BJ (cell line): ENCODE data around the gene HS3ST1. TPM values are rescaled to one million over a fixed set of nuclear protein-coding genes. Genes with fewer than 3 reads are reported as not detected.

ENCODE experiments used
- CTCF ChIA-PET: fragments of 350-600 bp; formaldehyde crosslinking; extraction: SDS; loops from one replicate; lab custom pipeline; 2021; ENCODE audit warnings: antibody characterized with exemption, inconsistent platforms; lab: Yijun Ruan, JAX
- POLR2A ChIA-PET: fragments of 300-600 bp; sonication (Branson Sonifier 250); formaldehyde crosslinking; extraction: SDS; loops from one replicate; lab custom pipeline; 2021; ENCODE audit warnings: antibody characterized with exemption; lab: Charles Lee
- DNase-seq: peaks from one replicate; pipeline ENCODE4 v3.0.0-alpha.2; 2011; ENCODE audit warnings: low read depth
- H3K27me3 ChIP-seq: 2 replicates; pipeline ENCODE4 v1.6.0; 2011; ENCODE audit warnings: low read length; ENCODE audit not compliant: control insufficient read depth, insufficient read depth
- H3K36me3 ChIP-seq: 2 replicates; pipeline ENCODE4 v1.5.1; 2011; ENCODE audit warnings: low read length; ENCODE audit not compliant: control insufficient read depth, insufficient read depth
- H3K4me3 ChIP-seq: 2 replicates; pipeline ENCODE4 v1.5.1; 2011; ENCODE audit warnings: low read depth, mild to moderate bottlenecking, control low read depth, low read length
- polyA plus RNA-seq: library from polyadenylated mRNA; depleted of rRNA; stranded (reverse); fragments of >200 nt; gene quantifications from 2 replicates; pipeline ENCODE4 v1.2.3, GENCODE V29; 2011
- TF ChIP-seq, protein P1 (sequence below): IDR thresholded peaks from 2 replicates; pipeline ENCODE4 v1.5.1; 2011; ENCODE audit warnings: low read depth, mild to moderate bottlenecking, control low read depth, inconsistent platforms, low read length, moderate library complexity; ENCODE audit not compliant: insufficient read depth

HS3ST1 gene
- polyA plus RNA-seq, 1 experiment: not detected

DNA sequence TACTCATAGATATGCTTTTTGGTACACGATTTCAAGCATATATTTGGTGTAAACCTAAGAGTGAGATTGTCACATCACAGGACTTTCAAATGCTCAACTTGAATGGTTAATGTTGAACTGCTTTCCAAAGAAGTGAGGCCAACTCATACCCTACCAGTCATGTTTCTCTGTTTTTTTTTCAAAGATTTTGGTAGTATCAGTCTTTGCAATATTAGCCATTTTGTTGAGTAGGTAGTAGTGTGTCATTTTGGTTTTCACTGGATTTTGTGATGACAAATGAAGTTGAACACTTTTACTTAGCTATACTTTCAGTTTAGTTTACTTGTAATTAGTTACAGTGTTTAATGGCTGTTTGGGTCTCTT lies 12.5 kb upstream of the HS3ST1 start:
- CTCF ChIA-PET: no interaction called here
- POLR2A ChIA-PET: no interaction called here
- Histone ChIP-seq H3K4me3 (no peak overlapping the region), H3K36me3 (no peaks in the 10 kb centered on the region), H3K27me3 (no peaks in the 10 kb centered on the region)
- no peak for DNase-seq
- TF ChIP-seq, protein P1, sequence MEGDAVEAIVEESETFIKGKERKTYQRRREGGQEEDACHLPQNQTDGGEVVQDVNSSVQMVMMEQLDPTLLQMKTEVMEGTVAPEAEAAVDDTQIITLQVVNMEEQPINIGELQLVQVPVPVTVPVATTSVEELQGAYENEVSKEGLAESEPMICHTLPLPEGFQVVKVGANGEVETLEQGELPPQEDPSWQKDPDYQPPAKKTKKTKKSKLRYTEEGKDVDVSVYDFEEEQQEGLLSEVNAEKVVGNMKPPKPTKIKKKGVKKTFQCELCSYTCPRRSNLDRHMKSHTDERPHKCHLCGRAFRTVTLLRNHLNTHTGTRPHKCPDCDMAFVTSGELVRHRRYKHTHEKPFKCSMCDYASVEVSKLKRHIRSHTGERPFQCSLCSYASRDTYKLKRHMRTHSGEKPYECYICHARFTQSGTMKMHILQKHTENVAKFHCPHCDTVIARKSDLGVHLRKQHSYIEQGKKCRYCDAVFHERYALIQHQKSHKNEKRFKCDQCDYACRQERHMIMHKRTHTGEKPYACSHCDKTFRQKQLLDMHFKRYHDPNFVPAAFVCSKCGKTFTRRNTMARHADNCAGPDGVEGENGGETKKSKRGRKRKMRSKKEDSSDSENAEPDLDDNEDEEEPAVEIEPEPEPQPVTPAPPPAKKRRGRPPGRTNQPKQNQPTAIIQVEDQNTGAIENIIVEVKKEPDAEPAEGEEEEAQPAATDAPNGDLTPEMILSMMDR: no peak

DNA sequence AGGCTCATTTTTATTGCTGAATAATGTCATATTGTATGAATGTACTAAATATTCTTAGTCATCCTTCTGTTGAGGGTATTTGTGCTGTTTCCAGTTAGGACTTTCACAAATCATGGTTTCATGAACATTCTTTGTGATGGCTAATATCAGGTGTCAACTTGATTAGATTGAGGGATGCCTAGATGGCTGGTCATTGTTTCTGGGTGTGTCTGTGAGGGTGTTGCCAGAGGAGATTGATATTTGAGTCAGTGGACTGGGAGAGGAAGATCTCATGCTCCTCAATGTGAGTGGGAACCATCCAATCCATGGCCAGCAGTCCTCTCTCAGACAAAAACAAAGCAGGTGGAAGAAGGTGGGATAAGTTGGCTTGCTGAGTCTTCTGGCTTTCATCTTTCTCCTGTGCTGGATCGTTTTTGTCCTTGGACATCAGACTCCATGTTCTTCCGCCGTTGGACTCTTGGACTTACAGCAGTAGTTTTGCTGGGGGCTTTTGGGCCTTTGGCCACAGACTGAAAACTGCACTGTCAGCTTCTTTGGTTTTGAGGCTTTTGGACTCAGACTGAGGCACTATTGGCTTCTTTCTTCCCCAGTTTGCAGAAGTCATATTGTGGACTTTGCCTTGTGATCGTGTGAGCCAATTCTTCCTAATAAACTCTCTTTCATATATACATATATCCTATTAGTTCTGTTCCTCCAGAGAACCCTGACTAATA lies 11.9 kb upstream of the HS3ST1 start:
- CTCF ChIA-PET: no interaction called here
- Histone ChIP-seq H3K4me3 (no peak overlapping the region), H3K27me3 (no peaks in the 10 kb centered on the region), H3K36me3 (no peaks in the 10 kb centered on the region)
- TF ChIP-seq, protein P1: no peak
- POLR2A ChIA-PET: no interaction called here
- DNase-seq: no peak

DNA sequence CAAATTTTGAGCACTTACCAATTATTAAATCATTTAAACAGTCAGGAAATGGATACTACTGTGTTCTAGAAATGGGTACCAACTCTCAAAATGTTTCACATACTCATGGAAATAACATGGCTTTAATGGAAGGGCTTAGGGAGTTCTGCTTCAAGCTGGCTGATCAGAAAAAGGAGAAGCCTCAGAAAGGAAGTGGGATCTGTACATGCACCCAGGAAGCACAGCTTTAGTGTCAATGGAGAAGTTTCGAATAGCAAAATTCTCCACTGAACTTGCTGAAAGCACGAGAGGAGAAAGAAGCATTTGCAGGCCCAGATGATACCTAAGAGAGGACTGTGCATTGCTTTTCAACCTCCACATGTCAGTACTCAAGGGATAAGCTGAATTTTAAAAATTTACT lies 11.1 kb upstream of the HS3ST1 start:
- Histone ChIP-seq H3K36me3 (no peaks in the 10 kb centered on the region), H3K27me3 (no peaks in the 10 kb centered on the region), H3K4me3 (no peak overlapping the region)
- CTCF ChIA-PET: no interaction called here
- TF ChIP-seq, protein P1: no peak
- POLR2A ChIA-PET: no interaction called here
- DNase-seq: no peak

DNA sequence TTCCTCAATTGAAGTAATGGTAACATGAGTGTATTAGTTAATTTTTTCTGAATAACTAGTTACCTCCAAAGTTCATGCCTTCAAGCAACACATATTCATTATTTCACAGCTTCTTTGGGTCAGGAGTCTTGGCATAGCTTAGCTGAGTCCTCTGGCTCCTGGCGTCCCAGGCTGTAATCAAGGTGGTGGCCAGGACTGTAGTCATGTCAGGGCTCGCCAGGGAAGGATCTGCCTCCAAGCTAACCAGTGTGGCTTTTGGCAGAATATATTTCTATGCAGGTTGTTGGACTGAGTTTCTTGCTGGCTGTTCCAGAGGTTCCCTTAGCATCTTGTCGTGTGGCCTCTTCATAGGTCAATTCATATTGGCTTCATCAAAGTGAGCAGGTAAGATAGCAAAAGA lies 10.0 kb upstream of the HS3ST1 start:
- no peak for DNase-seq
- H3K4me3 ChIP-seq: no peak overlapping the region
- H3K27me3 ChIP-seq: no peaks in the 10 kb centered on the region
- ChIA-PET POLR2A (no interaction called here), CTCF (no interaction called here)
- H3K36me3 ChIP-seq: no peaks in the 10 kb centered on the region
- TF ChIP-seq, protein P1: no peak

DNA sequence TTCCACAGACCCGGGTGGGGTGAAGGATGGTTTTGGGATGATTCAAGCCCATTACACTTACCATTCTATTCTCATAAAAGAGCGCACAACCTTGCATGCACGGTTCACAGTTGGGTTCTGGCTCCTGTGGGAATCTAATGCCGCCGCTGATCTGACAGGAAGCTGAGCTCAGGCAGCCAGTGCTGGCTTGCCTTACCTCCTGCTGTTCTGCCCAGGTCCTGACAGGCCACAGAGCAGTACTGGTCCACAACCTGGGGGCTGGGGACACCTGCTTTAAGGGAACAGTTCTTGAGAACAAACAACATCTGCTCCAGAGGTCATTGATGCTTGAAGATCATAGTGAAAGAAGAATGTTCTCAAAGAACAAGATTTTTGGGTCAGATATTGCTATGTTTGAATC lies 8.0 kb upstream of the HS3ST1 start:
- Histone ChIP-seq H3K36me3 (no peaks in the 10 kb centered on the region), H3K4me3 (no peak overlapping the region), H3K27me3 (no peaks in the 10 kb centered on the region)
- ChIA-PET CTCF (no interaction called here), POLR2A (no interaction called here)
- TF ChIP-seq, protein P1: no peak
- DNase-seq: no peak
